ENCODE results near the gene ZSWIM1. TPM values are rescaled to one million over a fixed set of nuclear protein-coding genes. Genes with fewer than 3 reads are reported as not detected.

Gene ZSWIM1
- 1 to 10 TPM; 4.5 to 8.2 (median 6.0) TPM for total RNA-seq

DNA sequence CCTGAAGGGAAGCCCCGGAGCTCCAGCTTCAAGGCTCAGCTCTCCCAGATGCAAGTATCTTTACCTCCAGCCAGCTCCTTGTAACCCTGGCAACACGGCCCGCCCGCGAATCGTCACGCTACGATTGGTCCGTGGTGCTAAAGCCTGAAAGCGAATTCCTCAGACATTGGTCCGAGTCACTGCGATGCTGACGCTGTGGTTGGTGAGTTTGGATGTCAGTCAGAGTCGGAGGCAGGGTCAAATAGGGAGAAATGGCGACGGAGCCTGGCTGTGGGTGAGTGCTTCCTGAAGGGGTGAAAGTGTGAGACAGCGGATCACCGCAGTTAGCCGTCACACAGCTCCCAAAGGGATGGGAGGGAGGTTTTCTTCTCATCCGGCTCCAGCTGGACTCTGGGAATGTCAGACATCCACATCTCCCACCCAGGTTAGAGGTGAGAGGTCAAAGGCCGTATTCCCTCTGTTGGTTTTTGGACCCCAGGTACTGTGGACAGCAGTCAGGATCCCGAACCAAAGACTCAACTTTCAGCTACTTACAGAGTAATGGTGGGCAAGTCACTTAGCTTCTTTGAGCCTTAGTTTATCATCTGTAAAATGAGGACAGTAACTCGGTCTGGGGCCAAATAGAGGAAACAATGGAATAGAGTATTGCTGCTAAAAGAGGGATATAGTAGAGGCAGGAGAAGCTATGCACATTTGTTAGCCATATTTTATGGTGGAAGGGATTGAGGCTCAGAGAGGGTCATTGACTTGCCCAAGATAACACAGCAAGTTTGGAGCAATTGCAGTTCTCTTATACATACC, at the start of gene ZSWIM1:
Gene ZSWIM1, plus strand, starts transcription at position 240 of the 801 bp plus-strand sequence. CDS start 1,366 bp downstream, outside the sequence.
- TF ChIP-seq POLR2A (IDR thresholded peaks at IDR 0.05): peak; percentile 23 to 67
- TF ChIP-seq EP300 (IDR thresholded peaks at IDR 0.05): peak in 1 of 2 donors; percentile 91
- peak in 1 of 5 experiments; percentile 33 for TF ChIP-seq CTCF (IDR thresholded peaks at IDR 0.05)
- Histone ChIP-seq H3K4me1 (peaks cover 0 to 56% (median 14%) of the 10 kb centered on the region in 4 donors), H3K9me3 (no peaks in the 10 kb centered on the region), H3K27me3 (no peaks in the 10 kb centered on the region), H3K36me3 (peaks cover 0 to 70% (median 3%) of the 10 kb centered on the region in 3 donors), H3K27ac (peak within 1 kb of the TSS; percentile 73 to 93 (median 82)), H3K4me3 (peak within 1 kb of the TSS; percentile 41 to 76 (median 51))
- 1% methylated on average over 23 of the region's 23 CpGs for WGBS, 2 donors
- peak; percentile 100 for DNase-seq (ENCODE audit: low spot score in 2 of 2)

- peaks cover 0 to 64% (median 13%) of the 10 kb centered on the region in 4 donors for H3K4me1 ChIP-seq
- H3K36me3 ChIP-seq: peaks cover 0 to under 1% (median 0%) of the 10 kb centered on the region in 3 donors
- no peaks in the 10 kb centered on the region for H3K9me3 ChIP-seq
- peak overlapping the region in 1 of 4 donors; percentile 62 for H3K4me3 ChIP-seq
- peak overlapping the region; percentile 87 to 97 (median 92) for H3K27ac ChIP-seq
- no peaks in the 10 kb centered on the region for H3K27me3 ChIP-seq
- no peak for DNase-seq (ENCODE audit: low spot score in 2 of 2)
- 81 to 91% methylated on average over 4 of the region's 4 CpGs for WGBS, 2 donors
- no peak for TF ChIP-seq CTCF (IDR thresholded peaks at IDR 0.05)
- no peak for TF ChIP-seq POLR2A (IDR thresholded peaks at IDR 0.05)
- TF ChIP-seq EP300 (IDR thresholded peaks at IDR 0.05): no peak
Measured at GRCh38 chr20:45832619-45833018, 48.4 kb upstream of the ZSWIM1 start.

- H3K4me1 ChIP-seq: peaks cover 0 to 62% (median 13%) of the 10 kb centered on the region in 4 donors
- WGBS, 2 donors: 3 to 6% methylated on average over 21 to 34 of the region's 35 CpGs
- H3K4me3 ChIP-seq: peak within 1 kb of the TSS; percentile 62 to 81 (median 71)
- TF ChIP-seq EP300 (IDR thresholded peaks at IDR 0.05) (peak; percentile 81 to 96), POLR2A (IDR thresholded peaks at IDR 0.05) (no peak)
- H3K9me3 ChIP-seq: no peaks in the 10 kb centered on the region
- peak; percentile 84 to 90 for DNase-seq (ENCODE audit: low spot score in 2 of 2)
- peaks cover 0 to 7% (median 0%) of the 10 kb centered on the region in 3 donors for H3K36me3 ChIP-seq
- H3K27me3 ChIP-seq: no peaks in the 10 kb centered on the region
- H3K27ac ChIP-seq: peak within 1 kb of the TSS; percentile 87 to 97 (median 92)
Measured at GRCh38 chr20:45833030-45833882, 47.8 kb upstream of the ZSWIM1 start, which contains the start of gene SNX21. Gene SNX21 (plus strand): TSS chr20:45833799. CDS start chr20:45833920, 121 bp downstream.

GRCh38 chr20:45833883-45834796, 46.9 kb upstream of the ZSWIM1 start:
- TF ChIP-seq CTCF (IDR thresholded peaks at IDR 0.05) (peak in 1 of 5 experiments; percentile 5), EP300 (IDR thresholded peaks at IDR 0.05) (peak in 1 of 2 donors; percentile 62), POLR2A (IDR thresholded peaks at IDR 0.05) (peak in 1 of 2 donors; percentile 70)
- H3K9me3 ChIP-seq: no peaks in the 10 kb centered on the region
- peak overlapping the region; percentile 87 to 97 (median 92) for H3K27ac ChIP-seq
- peak; percentile 61 to 62 for DNase-seq (ENCODE audit: low spot score in 2 of 2)
- peaks cover 0 to 16% (median 0%) of the 10 kb centered on the region in 3 donors for H3K36me3 ChIP-seq
- peak overlapping the region; percentile 62 to 81 (median 71) for H3K4me3 ChIP-seq
- H3K4me1 ChIP-seq: peaks cover 0 to 54% (median 11%) of the 10 kb centered on the region in 4 donors
- WGBS, 2 donors: 3 to 6% methylated on average over 38 to 40 of the region's 71 CpGs
- H3K27me3 ChIP-seq: no peaks in the 10 kb centered on the region
